ENCODE data around the gene HOXD11.

GRCh38 chr2:176101842-176102241 lies 5.2 kb upstream of the HOXD11 start:
- TF ChIP-seq CTCF (IDR thresholded peaks at IDR 0.05): no peak
- no peak for TF ChIP-seq POLR2A (IDR thresholded peaks at IDR 0.05)
